Measurements from ENCODE around the gene CD163L1.
"Not testable (repeated sequence)": the region's sequence is repeated elsewhere in the genome, so short reads cannot be mapped to it uniquely, and the experiment has no call there.

Gene CD163L1

DNA sequence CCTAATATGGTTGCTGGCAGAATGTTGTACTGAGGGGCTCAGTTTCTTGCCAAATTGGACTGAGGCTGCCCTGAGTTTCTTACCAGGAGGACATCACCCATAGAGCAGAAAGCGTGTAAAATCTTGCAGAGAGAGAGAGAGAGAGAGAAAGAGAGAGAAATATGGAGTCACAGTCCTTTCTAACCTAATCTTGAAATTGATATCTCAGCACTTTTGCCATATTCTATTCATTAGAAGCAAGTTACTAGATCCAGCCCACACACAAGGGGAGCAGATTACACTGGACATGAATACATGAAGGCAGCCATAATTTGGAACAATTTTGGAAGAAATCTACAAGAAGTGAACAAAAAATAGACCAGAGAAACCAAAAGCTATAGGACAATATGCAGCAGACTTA is 4.1 kb upstream of the CD163L1 start:
- no peak overlapping the region for H3K4me3 ChIP-seq
- intact Hi-C loops (cut with DNase I; ENCODE audit: low total_unique reads): no loop called here
- TF ChIP-seq, protein P1, sequence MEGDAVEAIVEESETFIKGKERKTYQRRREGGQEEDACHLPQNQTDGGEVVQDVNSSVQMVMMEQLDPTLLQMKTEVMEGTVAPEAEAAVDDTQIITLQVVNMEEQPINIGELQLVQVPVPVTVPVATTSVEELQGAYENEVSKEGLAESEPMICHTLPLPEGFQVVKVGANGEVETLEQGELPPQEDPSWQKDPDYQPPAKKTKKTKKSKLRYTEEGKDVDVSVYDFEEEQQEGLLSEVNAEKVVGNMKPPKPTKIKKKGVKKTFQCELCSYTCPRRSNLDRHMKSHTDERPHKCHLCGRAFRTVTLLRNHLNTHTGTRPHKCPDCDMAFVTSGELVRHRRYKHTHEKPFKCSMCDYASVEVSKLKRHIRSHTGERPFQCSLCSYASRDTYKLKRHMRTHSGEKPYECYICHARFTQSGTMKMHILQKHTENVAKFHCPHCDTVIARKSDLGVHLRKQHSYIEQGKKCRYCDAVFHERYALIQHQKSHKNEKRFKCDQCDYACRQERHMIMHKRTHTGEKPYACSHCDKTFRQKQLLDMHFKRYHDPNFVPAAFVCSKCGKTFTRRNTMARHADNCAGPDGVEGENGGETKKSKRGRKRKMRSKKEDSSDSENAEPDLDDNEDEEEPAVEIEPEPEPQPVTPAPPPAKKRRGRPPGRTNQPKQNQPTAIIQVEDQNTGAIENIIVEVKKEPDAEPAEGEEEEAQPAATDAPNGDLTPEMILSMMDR (IDR thresholded peaks at IDR 0.05): no peak

DNA sequence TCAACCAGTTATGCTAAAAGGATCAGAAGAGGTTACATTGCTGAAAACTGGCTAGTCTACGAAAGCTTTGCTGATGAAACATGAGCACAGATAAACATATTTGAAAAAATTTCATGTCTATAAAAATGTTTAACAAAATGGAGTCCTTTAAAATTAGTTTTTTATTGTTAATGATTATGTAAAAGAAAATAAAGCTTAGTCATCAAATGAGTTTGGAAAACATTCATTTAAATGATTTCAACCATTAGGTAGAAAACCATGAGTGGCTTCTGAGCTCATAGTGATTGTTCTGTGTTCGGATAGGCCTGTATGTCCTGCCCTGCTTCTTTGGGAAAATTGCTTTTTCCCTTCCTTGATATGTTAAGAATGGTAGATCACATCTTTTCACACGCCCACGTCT is 584 bp upstream of the CD163L1 start:
- H3K27ac ChIP-seq: no peak overlapping the region
- no peaks in the 10 kb centered on the region for H3K9me3 ChIP-seq
- intact Hi-C loops (cut with DNase I; ENCODE audit: low total_unique reads): no loop called here
- DNase-seq: no peak
- TF ChIP-seq, protein P1 (IDR thresholded peaks at IDR 0.05): no peak
- no peaks in the 10 kb centered on the region for H3K4me1 ChIP-seq
- H3K36me3 ChIP-seq: no peaks in the 10 kb centered on the region
- peaks cover 0 to 13% of the 10 kb centered on the region in 2 donors for H3K27me3 ChIP-seq
- no peak overlapping the region for H3K4me3 ChIP-seq

More for the DNA sequence above, 4.1 kb upstream of the CD163L1 start:
- Histone ChIP-seq H3K27ac (no peak overlapping the region), H3K27me3 (no peaks in the 10 kb centered on the region), H3K4me1 (no peaks in the 10 kb centered on the region), H3K36me3 (no peaks in the 10 kb centered on the region), H3K9me3 (no peaks in the 10 kb centered on the region)
- DNase-seq: no peak

DNA sequence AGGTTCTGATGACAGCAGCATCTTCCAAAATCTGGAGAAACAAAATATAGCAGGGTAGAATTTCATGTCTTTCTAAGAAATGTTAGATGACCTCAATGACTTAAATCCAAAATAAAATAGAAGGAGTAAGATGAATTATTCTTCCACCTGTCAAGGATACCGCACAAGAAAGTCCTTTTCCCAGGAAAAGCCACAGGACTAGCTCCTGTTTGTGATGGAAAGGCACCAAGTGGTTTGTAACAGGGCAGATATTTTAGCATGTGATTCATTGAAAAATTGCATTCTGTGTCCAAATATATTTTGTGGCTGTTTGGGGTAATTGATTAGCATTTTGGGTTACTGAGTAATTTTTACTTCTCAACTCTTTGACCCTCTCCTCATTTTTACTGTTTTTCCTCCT is 2.7 kb downstream of the CD163L1 start:
- Histone ChIP-seq H3K4me1 (no peaks in the 10 kb centered on the region), H3K27me3 (peaks cover 0 to 13% of the 10 kb centered on the region in 2 donors), H3K36me3 (no peaks in the 10 kb centered on the region), H3K9me3 (no peaks in the 10 kb centered on the region), H3K27ac (no peak overlapping the region), H3K4me3 (no peak overlapping the region)
- no peak for DNase-seq
- intact Hi-C loops (cut with DNase I; ENCODE audit: low total_unique reads): no loop called here
- TF ChIP-seq, protein P1 (IDR thresholded peaks at IDR 0.05): no peak

DNA sequence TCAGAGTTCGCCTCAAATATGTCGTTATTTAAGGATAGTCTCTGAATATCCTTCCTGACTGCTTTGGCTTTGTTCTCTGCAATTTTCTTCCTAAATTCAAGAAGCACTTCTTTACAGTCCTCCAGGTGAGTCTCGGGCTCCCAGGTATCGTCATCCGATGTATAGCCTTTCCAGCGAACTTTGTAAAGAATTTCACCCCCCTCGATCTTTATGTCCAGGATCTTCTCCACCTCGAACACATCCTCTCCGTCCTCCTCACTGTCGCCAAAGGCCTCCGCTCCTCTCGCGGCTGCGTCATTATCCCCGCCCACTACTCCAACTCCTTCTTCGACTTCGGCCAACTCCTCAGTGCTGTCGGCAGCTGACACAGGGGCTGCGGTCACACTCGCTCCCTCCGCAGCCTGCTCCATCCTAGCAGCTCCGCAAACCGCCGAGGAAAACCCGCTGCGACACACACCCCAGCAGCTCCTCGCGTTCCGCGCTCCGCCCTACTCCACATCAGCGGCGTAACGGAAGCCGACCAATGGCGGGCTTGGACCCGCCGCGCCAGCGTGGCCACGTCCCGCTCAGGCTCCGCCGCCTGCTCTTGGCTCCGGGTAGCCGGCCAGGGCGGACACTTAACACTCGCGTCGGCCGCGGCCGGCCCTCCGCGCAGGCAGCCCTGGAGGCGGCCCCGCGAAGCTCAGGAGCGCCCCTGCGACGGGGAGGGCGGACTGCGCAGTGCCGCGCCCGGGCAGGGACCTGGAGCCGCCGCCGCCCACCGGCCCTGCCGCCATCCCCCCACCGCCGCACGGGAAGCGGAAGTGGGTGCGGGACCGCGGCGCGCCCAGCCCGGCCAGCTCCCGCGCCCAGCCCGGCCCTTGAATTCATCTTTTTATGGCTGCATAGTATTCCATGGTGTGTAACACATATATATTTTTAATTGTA is 4.1 kb downstream of the CD163L1 start:
- DNase-seq: no peak
- H3K4me1 ChIP-seq: no peaks in the 10 kb centered on the region
- no peaks in the 10 kb centered on the region for H3K9me3 ChIP-seq
- intact Hi-C loops (cut with DNase I; ENCODE audit: low total_unique reads): no loop called here
- TF ChIP-seq, protein P1 (IDR thresholded peaks at IDR 0.05): no peak
- H3K27me3 ChIP-seq: peaks cover 0 to 13% of the 10 kb centered on the region in 2 donors
- H3K4me3 ChIP-seq: peak overlapping the region; percentile 12 to 22
- no peak overlapping the region for H3K27ac ChIP-seq
- H3K36me3 ChIP-seq: no peaks in the 10 kb centered on the region

DNA sequence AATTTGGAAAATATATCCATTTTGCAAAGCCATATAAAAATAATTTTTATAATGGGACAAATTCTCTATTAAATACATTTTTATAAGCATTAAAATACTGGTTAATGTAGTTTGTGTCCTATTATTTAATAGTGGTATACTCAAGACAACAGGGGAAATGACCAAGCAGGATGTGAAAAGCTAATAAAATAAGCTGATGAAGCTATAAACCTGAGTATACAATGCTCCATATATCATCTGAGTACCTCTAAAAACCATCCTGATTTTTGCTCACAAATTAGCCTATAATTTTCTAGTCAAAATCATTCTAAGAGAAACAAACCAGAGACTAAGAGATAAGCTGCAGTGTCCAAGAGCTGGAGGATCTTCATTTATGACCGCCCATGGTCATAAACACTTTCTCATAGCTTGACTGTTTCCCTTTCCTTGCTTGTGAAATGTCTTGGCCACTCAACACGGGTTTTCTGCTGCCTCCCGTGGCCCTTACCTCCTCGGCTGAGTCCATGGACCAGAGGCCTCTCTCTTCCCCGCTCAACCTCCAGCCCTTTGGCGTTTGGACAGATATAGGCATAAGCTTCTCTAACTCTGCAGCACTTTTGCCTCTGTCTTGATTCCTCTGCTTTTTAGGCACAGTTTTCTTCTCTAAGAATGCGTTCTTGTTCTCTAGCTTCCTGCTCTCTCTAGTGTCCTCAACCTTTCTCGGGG is 5.5 kb downstream of the CD163L1 start:
- H3K27ac ChIP-seq; DNase-seq; intact Hi-C loops (cut with DNase I; ENCODE audit: low total_unique reads); H3K4me3 ChIP-seq; H3K4me1 ChIP-seq; H3K9me3 ChIP-seq; H3K36me3 ChIP-seq: not testable (repeated sequence)
- peaks cover 0 to 13% of the 10 kb centered on the region in 2 donors for H3K27me3 ChIP-seq

DNA sequence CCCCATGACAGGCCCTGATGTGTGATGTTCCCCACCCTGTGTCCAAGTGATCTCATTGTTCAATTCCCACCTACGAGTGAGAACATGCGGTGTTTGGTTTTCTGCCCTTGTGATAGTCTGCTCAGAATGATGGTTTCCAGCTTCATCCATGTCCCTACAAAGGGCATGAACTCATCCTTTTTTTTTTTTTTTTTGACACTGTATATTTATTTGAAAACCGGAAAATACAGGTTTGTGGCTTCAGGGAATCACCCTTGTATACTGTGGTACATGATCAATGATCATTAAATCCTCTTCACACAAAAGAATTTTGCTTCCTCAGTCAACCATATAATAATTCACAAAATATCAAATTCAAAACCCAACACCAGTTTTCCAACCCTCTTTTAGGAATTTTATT is 6.5 kb downstream of the CD163L1 start:
- H3K36me3 ChIP-seq; H3K9me3 ChIP-seq; intact Hi-C loops (cut with DNase I; ENCODE audit: low total_unique reads); H3K4me3 ChIP-seq; H3K27ac ChIP-seq; DNase-seq; H3K4me1 ChIP-seq: not testable (repeated sequence)
- peaks cover 0 to 13% of the 10 kb centered on the region in 2 donors for H3K27me3 ChIP-seq
